Stromal cell of bone marrow (primary cell): ENCODE measurements around the gene KRTAP10-12.

Experiments used
- DNase-seq: peaks from one replicate; pipeline ENCODE4 v3.0.0-alpha.2; 2012; ENCODE audit warnings: low read depth

The KRTAP10-12 gene

DNA sequence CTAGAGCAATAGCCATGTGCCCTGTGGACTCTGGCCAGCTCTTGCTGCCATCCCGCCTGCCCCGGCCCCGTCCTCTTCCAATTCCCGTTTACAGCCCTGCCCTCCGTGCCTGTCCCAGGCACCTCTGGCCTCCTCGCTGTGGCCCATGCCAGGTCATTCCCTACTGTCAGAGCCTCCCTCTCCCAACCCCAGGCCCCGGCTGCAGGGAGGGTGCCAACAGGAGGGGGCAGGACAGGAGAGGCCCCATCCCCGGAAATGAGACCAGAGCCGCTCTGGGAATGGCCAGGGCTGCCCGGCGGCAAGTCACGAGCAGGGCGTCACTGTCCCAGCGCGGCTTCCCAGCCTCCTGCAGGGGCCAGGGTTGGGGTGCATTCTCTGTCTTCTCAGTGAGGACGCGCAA is 37.9 kb downstream of the KRTAP10-12 start:
- no peak for DNase-seq

DNA sequence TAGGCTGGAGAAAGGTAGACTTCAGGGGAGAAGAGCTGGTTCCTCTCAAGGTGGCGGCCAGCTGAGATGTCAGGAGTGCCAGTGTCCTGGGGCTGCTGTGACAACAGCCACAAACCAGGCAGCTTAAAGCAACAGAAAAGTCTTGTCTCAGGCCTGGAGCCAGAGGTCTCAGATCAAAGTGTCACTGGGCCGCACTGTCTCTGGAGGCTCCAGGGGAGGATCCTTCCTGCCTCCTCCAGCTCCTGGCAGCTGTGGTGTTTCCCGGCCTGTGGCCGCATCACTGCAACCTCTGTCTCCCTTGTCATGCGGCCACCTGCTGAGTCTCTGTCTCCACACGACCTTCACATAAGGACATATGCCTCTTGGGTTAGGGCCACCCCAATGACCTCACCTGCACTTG is 38.8 kb downstream of the KRTAP10-12 start:
- no peak for DNase-seq

DNA sequence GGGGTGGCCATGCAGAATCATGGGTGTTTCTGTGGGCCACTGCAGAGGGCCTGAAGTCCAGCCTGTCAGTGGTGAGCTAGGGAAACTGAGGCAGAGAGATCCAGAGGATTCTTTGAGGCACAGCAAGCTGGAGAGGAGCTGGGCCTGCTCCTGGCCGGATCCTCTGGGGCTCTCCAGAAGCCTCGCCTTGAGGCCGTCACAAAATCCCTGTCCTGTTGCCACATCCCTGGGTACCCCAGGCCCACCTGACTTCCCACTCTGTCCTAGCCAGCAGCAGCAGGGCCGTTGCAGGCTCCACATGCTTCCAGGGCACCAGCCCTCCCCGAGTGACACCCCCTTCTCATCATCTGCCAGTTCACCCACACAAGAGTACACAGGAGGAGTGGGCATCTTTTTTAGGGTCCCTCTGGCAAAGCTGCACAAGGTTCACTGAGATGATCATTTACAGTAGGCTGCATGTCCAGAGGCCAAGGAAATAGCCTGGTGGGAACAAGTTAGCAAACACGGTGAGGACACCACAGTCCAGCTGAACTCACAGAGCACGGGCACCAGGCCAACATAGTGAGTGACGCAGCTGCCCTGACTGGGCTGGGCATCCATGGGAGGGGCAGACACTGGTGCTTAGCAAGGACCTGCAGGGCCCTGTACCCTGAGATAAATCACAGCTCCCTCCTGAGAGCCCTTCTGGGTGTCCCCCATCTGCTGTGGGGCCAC is 39.5 kb downstream of the KRTAP10-12 start:
- no peak for DNase-seq

DNA sequence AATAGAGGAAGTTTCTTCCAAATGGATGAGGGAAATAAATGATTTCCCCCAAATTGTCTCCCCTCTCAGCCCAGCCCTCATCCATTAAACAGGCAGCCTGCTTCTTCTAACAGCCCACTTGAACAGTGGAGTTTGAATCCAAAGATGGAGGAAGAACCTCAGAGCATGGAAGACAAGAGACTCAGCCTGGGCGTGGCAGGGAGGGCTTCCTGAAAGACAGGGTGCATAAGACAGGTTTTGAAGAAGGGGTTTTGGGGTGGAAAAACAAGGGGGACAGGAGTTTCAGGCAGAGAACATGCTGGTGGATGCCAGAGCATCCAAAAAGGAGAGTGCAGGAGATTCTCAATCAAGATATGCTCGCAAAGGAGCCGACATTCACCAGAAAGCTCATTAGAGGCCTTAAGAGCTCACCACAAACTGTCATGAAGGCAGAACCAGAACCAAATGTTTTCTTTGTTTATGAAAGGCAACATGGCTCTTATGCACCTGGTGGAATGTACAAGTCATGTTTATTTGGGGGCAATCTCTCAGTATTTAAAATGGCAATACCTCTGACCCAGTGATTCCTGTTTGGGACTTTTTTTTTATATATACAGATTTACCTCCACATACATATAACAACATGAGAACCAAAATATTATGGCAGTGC is 40.9 kb downstream of the KRTAP10-12 start:
- no peak for DNase-seq

DNA sequence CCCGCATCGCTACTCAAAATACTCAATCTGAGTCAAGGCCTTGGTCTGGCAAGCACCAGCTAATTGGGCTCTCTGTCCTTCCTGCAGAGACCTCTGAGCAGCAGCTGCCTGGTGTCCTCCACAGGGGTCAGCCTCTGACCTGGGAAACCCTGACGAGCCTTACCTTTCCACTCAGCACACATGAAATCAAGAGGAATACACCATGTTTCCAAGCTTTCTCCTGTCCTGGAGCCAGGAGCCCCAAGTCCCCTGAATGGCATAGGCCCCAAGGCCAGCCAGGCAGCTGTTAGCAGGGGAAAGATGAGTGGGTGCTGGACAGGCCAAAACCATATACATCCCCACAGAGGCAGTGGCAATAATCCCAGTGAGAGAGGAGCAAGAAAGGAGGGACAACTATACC is 41.6 kb downstream of the KRTAP10-12 start:
- DNase-seq: no peak

DNA sequence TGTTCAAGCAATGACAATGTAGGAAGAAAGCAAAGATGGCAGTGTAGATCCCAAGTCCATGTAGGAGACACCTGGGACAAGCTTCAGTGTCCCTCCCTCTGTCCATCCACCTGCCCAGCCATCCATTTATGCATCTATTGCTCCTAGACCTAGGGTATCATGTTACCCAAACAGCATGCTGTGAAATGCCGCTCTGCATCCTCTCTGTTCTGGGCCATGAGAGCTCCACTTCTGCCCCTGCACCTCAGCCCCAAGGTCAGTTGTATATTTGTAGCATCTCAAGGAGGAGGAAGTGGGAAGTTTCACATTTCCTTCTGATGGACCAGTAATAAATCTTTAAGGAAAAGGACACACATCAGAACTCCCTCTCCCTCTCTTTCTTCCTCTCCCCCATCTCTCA is 42.3 kb downstream of the KRTAP10-12 start:
- no peak for DNase-seq

DNA sequence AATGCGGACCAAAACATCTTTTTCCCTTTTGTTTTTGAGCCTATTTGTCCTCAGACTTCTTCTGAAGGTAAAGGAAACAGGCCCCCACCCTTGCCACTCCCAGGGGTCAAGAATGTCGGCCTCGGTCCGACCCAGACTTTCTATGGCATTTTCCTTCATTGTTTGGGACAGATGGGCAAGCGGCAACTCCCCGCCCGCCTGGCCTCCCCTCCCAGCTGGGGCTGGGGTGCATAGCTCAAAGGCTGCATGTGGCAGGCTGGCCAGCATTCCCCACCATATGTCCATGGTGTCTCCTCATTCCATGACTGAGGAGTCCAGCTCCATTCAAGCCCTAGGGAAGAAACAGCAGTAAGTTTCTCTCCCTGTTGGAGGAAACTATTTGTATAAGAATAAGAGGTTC is 43.8 kb downstream of the KRTAP10-12 start:
- no peak for DNase-seq

DNA sequence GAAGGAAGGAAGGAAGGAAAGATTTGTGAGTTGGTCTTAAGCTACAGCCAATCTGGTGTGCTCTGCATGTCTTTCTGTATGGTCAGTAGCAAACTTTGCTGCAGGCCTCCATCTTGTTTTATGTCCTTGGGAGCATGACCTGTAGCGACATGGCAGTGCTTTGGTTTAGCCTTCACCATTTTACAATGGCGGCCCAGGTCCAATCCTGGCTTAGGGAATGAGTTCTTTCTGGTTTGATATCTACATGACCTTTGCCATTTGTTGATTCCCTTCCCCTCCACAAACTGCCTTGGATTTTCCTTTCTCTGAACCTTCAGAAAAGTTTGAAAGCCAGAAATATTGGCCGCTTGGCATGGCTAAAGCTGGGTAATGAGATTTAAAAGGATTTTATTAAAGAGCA is 44.9 kb downstream of the KRTAP10-12 start:
- no peak for DNase-seq

DNA sequence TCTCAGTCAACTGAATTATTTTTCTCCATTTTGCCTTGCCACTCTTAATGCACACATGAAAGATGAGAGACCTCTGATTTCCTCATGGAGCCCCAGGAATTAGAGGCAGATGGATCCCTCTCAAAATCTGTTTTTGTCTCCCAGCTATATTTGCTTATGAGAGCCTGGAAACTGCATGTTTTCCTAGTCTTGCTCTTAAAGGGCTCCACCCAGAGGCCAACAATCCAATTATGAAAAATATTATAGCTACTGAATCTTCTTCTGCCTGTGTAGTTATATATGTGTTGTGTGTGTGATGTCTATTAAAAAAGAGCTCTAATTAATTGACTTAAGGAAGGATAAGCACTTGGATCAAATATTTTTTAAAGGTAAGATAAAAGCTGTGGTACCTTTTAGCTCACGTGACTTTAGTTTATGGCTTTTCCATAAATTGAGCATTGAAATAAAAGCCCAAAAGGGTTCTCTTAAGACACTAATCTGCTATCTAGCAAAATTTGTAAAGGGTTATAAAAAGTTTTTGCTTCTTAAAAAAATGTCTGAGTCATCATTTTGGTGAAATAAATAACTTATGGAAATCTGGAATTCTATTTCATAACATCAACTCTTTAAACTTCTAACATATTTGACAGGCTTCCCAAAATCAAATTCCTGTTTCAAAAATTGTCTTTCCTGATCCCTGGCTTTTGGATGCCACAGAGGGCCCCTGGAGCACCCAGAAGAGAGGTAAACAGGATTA is 45.6 kb downstream of the KRTAP10-12 start:
- no peak for DNase-seq
